Activated naive CD4-positive, alpha-beta T cell treated with anti-CD3 and anti-CD28 coated beads, Interleukin-2, amount 50 U/mL, for 16 hours (primary cell): ENCODE measurements around the gene KIRREL3.

Experiments used
- DNase-seq: peaks from one replicate; pipeline ENCODE4 v3.0.0-alpha.2; 2020

Gene KIRREL3

DNA sequence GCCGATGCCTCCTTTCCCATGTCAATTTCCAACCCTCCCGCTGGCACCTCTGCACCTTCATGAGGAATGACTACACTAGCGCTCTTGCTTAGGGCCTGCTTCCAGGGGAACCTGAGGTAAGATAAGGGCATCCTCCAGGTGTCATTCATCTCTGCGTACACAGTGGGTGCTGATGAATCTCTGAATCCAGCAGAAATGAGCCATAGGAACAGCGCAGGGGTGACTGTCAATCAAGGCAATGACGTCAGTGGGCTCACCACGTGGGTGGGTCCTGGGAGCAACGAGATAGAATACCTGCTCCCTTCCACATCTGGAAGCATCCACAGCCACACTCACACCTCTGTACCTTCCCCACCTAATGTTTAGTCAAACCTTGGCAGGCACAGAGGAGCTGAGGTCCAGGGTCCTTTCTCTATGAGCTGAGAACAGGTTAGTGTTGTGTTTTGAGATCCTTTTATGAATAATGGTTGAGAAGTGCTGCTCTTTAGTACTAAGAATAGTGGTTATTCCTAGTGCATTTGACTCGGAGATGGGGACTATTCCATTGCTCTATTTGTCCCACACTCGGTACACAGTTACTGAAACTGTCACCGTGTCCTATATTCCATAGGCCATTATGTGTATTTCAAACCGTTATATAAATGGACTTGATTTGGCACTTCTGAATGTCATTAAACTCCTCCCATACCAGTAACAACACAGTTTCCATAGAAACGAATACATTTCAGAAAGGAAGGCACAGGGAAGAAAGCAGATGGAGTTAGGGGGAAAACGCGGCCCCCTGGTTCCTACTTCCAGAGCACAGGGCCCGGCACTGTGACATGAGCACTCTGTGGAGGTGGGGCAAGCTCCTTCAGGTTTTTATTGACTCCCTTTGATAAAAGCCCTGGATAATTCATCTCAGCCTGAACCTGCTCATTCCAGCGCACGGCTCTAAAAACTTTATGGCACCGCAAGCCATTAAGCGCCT, 451.7 kb downstream of the KIRREL3 start:
- no peak for DNase-seq

DNA sequence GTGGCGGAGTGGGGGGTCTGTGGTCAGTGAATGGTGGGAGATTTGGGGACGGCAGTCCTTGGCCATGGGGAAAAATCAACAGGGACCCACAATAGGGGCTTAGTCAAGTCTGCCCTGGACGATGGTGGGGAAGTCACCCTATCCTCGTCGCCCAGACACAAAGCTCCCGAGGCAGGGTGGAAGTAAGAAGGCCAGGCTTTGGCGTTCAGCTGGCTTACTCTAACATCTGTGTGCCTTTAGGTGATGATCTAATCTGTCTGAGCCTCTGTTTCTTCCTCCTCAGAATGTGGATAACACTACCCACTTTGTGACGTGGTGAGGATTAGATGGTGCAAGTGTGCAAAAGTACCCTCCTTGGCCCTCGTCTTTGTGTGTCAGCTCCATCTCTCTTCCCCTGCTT, 452.9 kb downstream of the KIRREL3 start:
- no peak for DNase-seq

DNA sequence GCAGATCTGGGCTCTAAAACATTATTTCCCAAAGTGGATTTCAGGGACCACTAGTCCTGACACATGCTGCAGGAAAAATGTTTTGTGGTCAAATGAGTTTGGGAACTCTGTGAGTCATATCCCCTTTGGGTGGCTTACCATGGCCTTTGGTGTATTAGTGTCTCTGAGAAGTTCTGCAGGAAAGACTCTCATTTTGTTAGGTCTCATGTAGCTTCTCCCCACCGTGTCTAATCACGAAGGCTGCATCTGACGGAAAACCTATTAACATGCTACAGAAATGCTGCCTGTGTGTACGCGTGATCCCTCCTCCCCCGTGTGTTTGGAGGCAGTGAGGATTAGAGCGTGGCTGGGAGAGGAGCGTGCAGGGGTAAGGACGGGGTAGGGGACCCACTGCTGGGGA, 453.4 kb downstream of the KIRREL3 start:
- no peak for DNase-seq

DNA sequence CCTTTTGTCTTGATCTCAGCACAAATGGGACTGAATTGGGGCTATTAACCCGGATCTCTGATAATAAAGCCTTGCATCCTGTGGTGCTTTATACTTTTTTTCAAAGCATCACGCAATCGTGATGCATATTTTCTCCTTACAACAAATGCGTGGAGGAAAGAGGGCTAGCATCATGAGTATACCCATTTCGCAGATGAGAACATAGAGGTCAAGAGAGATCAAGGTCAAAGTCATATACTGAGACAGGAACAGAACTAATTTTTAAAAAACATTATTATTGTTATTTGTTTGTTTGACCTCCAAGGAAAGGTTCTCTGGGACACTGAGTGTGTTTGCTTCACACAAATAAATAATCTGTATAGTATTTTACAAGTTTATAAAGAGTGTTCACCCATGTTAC, 453.9 kb downstream of the KIRREL3 start:
- DNase-seq: no peak

DNA sequence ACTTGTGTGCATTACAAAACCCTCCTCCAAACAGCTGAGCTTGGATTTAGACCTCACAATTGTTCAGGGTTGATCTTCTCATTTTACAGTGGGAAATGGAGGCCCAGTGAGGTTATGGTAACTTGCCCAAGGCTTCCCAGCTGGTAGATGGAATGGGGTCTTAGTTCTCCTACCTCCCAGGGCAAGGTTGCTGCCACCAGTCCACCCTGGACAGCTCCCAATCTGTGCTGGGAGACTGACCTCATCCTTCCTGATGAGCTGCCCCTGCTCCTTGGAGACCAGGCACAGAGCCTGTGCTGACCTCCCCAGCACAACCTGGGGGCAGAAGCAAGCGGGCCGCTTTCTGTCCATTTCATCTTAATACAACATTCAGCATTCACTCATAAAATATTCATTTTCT, 454.4 kb downstream of the KIRREL3 start:
- no peak for DNase-seq

DNA sequence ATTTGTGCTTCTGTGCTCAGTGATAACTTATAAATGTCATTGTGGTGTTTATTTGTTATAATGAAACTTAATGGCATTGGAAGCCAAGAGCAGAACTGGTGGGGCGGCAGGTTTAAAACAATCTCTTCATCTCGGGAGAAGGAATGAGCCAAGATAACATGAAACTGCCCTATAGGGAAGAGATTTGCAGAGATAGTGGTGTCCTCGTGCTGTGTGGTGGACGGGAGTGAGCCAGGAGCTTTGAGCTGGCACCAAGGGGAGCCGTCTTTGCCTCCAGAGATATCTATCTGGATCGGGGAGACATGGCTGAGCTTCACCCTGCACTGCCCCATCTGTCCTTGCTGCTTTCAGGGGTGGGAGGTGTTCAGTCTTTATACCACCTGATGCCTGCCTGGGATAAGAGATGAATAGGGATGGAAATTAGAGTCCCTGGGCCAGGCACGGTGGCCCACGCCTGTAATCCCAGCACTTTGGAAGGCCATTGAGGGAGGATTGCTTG, 455.5 kb downstream of the KIRREL3 start:
- no peak for DNase-seq

DNA sequence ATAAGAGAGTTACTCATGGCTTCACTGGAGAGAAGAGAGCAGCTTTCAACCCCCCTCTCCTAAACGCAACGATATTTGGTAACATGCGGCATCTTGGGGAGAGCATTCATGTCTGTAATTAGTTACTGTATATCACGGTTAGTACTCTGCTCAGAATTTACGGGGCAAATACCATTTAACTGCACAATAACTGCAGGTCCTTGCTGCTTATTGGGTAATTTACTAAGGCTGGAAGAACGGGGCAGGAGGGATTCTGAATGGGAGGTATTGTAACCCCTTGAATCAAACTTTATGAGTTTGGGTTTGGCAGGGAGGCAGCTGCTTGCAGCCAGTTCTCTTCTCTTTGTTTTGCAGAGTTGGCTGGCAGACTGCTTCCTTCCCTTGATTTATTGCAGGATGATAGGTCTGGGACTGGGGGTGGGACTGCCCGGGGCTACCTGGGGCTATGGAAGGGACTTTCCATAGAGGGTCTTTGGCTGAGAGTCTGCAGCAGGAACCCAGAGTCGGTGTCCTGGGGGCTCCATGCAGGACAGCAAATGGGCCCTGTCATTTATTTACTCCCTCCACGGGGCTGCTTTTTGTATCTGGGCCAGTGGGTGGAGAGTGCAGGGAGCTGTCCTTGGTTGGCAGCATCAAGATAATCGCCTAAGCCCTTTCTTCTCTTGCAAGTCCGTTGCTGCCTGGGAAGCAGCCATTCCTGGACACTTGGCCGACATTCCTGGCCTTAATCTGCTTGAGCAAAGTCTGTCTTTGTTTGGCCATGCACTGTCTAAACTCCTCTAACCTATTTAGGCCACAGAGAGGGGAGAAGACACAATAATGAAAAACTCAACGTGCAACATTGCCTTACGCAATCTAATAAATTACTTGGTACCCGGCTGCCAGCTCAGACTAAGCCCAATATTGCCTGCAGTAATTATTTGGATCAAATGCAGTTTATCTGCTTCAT, 456.2 kb downstream of the KIRREL3 start:
- DNase-seq: no peak

DNA sequence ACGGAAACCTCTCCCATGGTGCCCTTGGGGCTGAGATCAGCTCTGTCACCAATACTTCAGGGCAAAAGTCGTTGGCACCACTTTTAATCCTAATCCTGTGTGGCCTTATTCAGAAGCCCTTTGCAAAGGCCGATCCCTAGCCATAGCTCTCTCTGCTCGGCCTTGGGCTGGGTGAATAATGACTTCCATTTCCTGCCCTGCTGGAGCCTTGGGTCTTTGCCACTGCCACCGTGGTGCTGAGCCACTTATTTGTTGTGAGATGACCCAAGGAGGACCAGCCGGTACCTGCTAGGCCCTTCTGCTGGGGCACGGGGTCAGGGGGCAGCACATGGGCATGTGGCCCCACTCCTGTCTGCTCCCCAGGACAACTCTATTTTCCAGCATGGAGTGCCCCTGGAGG, 456.9 kb downstream of the KIRREL3 start:
- no peak for DNase-seq

DNA sequence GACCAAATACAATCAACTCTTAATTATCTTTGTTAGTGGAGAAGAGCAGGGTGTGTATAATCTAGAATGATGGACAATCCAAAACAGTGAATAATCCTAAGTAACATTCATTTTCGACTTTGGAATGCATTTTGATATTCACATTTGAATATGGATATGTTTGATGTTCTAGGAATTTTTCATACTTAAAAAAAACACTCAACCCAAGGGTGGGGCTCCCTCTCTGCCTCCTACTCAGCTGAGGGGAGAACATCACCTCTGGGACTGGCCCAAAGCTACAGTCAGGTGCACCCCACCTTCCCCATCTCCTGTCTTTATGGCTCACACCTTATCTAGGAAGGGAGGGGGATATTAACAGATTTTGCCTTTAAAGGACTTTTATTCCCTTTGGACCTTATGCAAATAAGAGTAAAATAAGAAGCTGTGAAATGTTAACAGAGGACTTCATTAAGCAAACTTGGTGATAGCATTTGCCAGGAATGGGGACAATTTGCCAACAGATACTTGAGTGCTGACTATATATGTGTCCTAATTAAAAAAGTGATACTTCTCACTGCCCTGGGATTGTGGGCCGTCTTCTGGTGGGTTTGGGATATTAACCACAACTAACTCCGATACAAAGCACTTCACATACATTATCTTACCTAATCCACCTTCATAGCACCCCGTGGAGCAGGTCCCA, 458.1 kb downstream of the KIRREL3 start:
- DNase-seq: no peak

DNA sequence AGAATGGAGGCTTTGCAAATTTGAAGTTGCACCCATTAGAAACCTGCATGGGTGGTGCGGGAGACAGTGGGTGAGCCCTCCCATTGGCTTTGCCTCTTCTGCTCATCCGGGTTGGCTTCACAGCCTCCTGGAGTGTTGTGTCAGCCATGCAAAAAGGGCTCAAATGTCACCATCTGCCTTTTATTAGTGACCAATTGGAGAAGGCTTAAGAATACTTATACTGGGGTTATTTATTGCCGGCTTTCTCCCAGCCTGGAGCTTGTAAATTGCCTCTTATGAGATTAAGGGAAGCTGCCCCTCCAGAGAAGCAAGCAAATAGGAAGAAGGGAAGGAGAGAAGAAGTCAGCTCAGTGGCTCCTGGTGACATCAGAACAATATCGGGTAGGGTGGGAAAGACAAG, 462.5 kb downstream of the KIRREL3 start:
- DNase-seq: no peak

DNA sequence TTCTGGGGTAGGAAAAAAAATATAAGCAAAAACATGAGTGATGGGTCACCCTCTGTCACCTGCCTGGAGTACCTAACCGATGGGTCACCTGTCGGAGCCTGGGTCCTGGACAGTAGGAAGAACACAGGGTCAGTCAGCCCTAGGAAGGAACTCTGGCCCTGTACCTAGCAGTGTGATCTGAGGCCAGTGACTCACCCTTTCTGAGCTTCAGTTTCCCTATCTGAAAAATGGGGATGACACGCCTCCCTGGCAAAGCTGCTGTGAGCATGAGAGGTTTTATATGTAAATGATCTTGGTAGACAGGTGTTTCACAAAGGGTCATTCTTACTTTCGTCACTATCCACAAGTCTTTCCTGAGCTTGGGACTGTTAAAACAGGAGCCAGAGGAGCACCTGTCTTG, 463.1 kb downstream of the KIRREL3 start:
- DNase-seq: no peak

DNA sequence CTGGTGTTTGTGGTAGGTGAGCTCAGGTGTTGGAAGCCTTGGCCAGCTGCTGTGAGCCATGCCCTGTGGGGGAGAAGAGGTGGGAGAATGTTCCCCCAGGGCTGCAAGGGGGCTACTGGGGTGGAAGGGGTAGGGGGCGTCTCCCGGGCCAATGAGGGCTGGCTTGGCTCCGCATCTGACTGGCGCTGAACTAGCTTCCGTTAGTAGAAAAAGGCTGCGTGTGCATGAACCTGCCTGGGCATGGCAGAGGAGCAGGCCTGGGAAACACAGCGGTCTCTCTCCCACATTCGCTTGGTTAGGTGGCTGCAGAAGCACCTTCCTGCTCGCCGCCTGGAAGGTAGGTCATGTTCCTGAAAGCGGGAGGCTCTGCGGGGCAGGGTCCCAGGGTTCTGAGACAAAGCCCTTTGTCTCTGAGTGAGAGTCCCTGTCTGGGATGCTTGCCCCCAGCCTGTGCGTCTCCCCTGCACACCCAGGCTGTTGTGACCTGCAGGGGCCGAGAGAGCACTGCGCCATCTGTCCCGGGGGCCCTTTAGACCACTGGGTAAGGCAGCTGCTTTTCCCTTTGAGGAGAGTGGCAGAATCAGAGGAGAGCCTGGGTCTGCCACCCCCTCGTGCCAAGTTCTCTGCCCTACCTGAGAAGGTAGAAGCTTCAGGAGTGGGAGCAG, 466.3 kb downstream of the KIRREL3 start:
- DNase-seq: no peak

DNA sequence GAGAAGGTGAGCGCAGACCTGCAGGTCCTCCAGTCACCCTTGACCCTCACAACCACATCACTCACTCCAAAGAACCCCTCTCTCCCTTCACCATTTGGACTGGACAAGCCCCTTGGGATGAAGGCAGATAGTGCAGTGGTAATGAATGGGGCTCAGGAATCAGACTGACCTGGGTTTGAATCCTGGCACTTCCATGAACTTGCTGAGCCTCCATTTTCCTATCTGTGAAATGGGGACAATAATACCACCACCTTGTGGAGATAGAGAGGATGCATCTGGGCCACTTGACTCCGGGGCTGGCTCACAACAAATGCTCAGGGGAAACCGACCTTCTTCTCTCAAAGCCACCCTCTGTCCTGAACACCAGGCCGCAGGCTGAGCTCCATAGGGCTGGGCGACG, 467.0 kb downstream of the KIRREL3 start:
- no peak for DNase-seq

DNA sequence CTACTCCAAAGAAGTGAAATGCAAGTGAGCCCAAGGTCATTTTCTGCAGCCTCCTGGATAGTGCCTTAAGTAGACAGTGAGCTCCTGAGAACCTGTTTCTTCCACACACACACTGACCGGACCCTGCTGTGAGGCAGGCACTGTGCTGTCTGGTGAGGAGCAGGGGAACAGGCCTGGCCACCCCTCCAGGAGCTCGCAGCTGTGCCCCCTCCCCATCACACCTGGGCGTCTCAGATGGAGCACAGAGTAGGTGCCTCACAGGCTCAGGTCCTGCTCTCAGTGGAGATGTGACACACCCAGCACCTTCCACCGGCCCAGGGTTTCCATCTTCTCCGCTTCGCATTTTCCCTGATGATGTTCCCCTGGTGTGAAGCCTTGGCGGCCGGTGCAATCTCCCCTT, 470.2 kb downstream of the KIRREL3 start:
- no peak for DNase-seq

DNA sequence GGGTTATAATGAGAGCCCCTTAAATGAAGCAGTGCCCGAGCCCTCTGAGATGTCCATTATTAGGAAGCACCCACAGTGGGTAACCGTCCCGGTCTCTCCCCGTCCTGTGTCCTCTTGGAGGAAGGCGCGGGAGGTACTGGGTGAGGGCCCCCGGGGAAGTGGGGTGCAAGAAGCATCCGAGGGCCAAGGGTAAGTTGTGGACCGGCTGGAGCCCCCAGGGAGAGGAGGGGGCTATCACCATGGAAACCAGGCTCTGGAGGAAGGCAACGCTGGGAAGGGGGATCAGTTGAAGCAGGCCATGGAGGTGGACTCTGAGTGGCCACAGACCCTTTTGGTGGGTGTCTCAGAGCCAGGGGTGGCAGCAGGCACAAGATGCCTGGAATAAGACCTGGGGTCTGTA, 471.5 kb downstream of the KIRREL3 start:
- no peak for DNase-seq

DNA sequence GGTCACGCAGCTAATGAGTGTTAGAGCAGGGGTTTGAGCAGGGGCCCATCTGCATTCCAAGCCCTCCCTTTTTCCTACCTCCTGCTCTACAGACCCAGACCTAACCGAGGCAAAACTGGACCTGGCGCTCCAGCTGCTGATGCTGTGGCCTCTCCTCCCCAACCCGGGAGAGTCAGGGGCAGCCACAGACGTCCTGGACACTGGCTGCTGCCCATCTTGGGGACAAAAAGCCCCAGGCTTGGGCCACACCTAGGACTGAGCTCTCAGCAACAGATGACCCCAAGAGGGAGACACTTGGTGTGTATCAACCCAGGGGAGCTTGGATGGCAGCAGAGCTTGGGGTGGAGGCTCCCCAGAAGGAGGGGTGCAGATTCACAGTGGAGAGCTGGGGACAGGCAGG, 472.5 kb downstream of the KIRREL3 start:
- DNase-seq: no peak

DNA sequence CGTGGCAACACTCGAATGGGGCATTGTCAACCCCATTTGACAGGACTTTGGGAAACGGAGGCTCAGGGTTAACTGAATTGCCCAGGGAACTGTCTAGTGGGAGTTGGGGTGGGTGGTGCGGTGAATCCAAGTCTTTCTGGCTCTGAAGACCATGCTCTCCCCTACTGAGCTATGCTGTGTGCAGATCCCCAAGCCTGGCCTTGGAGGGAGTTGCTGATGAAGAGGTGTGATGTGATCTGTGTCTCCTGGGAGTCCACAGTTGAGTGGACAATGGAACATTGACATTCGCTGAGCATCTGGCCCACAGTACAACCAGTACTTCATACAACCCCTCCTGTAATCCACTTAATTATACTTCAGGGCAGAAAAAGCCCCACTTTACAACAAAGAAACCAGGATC, 472.9 kb downstream of the KIRREL3 start:
- DNase-seq: no peak

DNA sequence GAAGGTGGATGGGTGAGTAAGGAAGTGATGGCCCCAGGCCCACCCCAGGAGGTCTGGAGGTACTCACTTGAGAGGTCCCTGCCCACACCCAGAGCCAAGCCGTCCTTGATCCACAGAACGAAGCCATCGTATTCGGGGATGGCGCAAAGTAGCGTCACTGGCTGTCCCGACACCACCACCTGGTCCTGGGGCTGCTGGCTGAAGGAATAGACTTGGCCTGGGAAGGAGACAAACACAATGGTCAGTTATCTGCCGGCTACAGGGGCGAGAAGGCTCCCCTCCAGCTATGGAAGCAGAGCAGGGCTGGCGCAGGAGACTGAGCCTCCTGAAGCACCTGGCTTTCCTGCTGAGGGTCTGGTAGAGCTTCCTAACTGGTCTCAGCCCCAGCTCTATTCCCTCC, 474.1 kb downstream of the KIRREL3 start:
- DNase-seq: no peak

DNA sequence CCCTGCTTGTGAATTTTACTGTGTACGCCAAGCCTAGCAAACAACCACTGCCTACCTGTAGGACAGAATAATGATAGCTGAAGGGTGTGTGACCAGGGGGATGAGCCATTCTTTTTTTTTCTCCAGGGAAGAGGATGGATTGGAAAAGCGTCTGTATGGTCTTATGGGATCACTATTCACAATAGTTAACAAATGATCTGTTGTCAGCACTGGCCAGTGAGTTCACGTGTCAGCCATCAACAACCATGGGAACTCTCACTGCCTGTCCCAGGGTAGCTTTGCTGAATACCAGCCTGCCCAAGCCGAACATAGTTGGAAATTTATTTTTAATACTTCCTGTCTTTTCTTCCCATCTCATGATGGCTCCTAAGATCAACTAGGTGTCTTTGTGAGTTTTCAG, 474.9 kb downstream of the KIRREL3 start:
- DNase-seq: no peak

DNA sequence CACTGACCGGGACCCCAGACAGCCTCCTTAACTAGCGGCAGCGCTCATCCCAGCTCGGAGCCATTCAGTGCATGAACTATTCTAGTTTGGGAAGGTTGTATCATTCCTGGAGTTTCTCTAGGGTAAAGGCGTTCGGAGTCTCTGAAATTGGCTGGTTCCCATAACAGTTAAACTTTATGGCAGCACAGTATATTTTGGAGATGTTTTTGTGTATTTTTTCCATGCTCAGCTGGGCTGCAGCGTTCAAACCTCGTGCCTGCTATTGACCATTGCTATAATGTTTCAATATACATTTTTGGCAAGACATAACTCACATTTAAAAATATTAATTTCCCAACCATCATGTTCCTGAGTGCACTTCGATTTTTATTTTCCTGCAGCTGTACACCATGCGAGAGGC, 475.4 kb downstream of the KIRREL3 start:
- no peak for DNase-seq

DNA sequence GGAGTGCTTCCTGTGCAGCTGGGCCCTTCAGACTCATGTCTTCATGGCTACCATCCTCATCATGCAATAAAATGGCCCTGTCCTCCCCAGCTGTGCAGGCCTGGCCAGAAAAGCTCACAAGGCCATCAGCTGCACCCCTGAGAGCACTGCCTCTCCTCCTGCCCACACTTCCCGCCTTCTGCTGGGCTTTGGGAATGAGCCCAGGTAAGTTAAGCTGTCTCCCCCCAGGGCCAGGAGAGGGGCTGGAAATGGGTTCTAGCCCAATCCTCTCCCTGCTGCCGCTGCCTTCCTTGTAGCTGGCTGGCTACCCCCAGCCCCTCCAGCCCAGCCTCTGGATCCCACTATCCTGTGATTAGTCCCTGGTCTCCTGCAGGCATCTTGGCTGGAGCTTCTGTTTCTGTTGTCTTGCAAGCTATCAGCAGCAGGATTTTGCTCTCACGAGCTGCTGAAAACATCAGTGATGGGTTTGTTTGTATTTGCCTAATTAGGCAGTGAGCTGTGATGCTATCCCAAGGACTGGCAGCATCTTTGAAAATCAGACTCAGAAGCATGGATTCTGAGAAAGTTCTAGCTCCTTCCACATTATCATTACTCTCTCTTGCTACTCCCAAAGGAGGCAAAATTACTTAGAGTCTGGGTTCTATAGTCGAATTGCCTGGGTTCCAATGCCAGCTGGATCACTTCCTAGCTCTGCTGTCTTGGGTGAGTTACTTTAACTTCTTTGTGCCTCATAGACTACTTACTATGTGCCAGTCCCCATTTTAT, 476.9 kb downstream of the KIRREL3 start:
- no peak for DNase-seq

DNA sequence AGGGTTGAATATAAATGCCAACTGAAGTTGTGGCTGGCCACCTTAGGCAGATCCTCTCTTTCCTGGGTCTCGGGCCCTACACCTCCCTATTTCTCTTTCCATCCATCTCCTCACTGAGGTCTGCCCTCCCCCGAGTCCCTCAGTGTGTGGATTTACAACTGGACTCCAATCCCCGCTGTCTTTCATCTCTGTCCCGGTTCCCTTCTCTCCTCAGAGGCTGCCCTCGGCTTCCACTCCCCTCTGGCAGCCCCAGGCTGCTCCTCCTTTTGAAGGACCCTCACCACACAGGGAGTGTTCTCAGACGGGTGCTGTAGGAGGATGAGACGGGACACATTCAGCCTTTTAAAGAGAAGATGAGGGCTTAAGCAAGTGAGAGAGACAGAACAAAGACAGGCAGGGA, 478.0 kb downstream of the KIRREL3 start:
- no peak for DNase-seq
